Mesangial cell (primary cell): Measurements from ENCODE around the gene PRPSAP1. TPM values are rescaled to one million over a fixed set of nuclear protein-coding genes. Genes with fewer than 3 reads are reported as not detected.

ENCODE experiments used
- total RNA-seq: library from RNA; depleted of rRNA; stranded (reverse); fragments of >200 nt; gene quantifications from 2 replicates; pipeline ENCODE4 v1.2.3, GENCODE V29; 2015

The PRPSAP1 gene, protein sequence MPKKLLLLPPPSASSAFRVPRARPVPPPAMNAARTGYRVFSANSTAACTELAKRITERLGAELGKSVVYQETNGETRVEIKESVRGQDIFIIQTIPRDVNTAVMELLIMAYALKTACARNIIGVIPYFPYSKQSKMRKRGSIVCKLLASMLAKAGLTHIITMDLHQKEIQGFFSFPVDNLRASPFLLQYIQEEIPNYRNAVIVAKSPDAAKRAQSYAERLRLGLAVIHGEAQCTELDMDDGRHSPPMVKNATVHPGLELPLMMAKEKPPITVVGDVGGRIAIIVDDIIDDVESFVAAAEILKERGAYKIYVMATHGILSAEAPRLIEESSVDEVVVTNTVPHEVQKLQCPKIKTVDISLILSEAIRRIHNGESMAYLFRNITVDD
- 43.7 and 53.9 TPM in 2 replicates for total RNA-seq

DNA sequence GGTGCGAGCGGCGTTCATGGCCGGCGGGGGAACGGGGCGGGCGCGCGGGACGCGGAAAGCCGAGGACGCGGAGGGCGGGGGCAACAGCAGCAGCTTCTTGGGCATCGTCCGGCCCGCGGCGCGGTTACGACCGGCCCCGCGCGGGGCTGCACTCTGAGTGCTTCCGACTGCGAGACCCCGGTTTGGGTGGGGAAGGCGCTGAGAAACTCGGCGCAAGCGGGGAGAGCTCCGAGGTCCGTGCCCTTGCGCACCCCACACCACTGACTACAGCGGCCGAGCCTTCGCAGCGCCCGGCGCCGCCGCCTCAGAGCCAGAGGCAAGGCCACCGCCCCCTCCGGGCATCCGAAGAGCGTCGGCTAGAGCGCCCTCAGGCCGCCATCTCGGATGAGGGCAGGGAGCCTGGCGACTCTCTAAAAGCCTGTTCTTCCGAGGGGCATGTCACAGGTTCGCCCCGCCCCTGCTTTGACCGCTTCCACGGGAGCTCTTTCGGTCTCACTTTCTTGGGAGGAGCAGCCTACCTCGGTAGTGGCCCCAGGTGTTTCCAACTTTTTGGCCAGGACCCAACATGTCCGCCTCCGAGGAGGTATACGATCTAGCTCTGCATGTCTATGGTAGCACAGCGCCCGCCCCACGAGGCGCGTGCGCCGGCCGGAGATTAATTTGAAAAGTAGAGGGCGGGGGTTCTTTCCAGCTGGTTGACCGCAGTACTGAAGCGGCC lies at the start of gene PRPSAP1:
Gene PRPSAP1 (minus strand): TSS at position 318 of the 718 bp plus-strand sequence. CDS start 213 bp downstream, at position 105.

GRCh38 chr17:76384222-76384986 lies 30.7 kb upstream of the PRPSAP1 start, which contains the start of gene SPHK1:
SPHK1 (plus strand) TSS chr17:76384609; CDS start chr17:76385645, 1,036 bp downstream.

DNA sequence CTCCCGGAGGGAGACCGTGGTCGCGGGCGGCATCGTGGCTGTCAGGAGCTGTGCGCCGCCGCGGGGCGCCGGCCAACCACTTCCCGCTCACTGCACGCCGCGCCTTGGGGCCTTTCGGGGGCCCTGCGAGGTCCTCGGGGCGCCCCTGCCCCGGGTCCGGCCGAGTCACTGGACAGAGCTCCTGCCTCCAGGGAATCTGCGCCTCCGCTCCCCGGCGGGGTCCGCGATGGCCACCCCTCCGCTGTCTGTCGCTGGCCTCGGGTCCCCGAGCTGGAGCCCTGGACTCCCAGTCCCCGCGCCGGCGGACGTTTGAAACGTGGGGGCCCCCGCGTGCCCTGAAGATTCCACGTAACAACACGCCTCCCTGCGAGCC lies 45.8 kb downstream of the PRPSAP1 start, which contains the start of gene QRICH2:
Gene QRICH2 (minus strand): TSS at position 311 of the 373 bp plus-strand sequence. CDS start 278 bp downstream, at position 33.

DNA sequence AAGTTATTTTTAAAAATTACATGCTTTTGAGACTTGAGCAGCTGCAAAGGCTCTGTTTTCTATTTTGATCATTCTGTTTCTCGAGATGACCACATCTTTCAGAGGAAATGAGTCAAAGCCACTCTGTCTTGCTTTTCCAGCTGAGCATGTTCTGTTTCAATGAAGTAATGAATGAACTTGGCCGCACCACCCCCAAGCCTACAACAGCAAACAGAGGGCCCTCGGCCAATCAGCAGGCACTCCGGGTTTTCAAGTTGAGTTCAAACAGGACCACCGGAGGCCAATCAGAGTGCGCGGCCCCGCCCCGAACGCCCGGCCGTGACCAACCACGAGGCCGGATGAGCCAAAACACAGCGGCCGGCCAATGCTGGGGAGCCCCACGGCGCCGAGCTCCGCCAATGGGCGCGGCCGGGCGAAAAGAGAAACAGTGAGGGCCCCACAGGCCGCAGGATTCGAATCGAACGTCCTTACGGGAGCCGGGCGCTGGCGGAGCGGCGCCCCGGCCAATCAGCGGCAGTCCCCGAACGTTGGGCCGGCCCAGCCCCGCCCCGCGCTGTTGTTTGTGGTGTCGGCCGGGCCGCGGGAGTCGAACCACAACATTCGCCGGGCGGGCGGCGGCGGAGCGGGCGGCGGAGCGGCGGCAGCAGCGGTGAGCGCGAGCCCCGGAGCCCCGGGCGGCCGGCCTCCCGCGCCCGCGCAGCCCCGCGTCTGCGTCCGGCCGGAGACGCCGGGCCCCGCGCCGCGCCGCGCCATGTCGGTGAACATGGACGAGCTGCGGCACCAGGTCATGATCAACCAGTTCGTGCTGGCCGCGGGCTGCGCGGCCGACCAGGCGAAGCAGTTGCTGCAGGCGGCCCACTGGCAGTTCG lies 88.7 kb downstream of the PRPSAP1 start, which contains the start of gene UBALD2:
Gene UBALD2 (plus strand): TSS at position 594 of the 869 bp plus-strand sequence. CDS start 158 bp downstream, at position 752.

Other genes starting within 250 kb of the PRPSAP1 start
- 0.81 and 5.8 TPM in 2 replicates for gene FOXJ1, start 212.7 kb downstream of the PRPSAP1 start, total RNA-seq
- gene RNF157, start 113.4 kb downstream of the PRPSAP1 start, total RNA-seq, result 2.4 and 4.9 TPM in 2 replicates
- gene UBALD2, start 88.6 kb downstream of the PRPSAP1 start, total RNA-seq, result 16.5 and 35.5 TPM in 2 replicates
- gene QRICH2, start 45.6 kb downstream of the PRPSAP1 start, total RNA-seq, result 1.6 and 1.9 TPM in 2 replicates
- gene SPHK1, start 30.7 kb upstream of the PRPSAP1 start, total RNA-seq, result 24.1 and 96.6 TPM in 2 replicates
- 14.5 and 21.2 TPM in 2 replicates for gene UBE2O, start 99.2 kb upstream of the PRPSAP1 start, total RNA-seq
- gene AANAT, start 113.7 kb upstream of the PRPSAP1 start, total RNA-seq, result 0.25 TPM in 1 of 2 replicates, not detected in the other
- gene RHBDF2, start 147.5 kb upstream of the PRPSAP1 start, total RNA-seq, result 59.3 and 64.5 TPM in 2 replicates
- 2.8 and 5.3 TPM in 2 replicates for gene CYGB, start 183.8 kb upstream of the PRPSAP1 start, total RNA-seq
- 0.33 and 0.38 TPM in 2 replicates for gene PRCD, start 186.1 kb upstream of the PRPSAP1 start, total RNA-seq
- gene ST6GALNAC2, start 231.9 kb upstream of the PRPSAP1 start, total RNA-seq, result 0.33 and 6.6 TPM in 2 replicates